Stomach (tissue), 4 donors: ENCODE measurements around the gene C2orf69.

Experiments
- CTCF ChIP-seq, 7 experiments: fragments of 450-650 bp in 4 of 7; fragments of 200-600 bp in 3 of 7; sonication (generic) in 3 of 7; IDR thresholded peaks; one replicate each; pipeline ENCODE4 v1.5.1; 2016 to 2019; ENCODE audit warnings: antibody characterized with exemption in 7 of 7, control low read depth in 2 of 7, mild to moderate bottlenecking in 1 of 7
- EP300 ChIP-seq: sonication (generic); formaldehyde crosslinking; IDR thresholded peaks from one replicate; pipeline ENCODE4 v1.6.1; 2017; ENCODE audit warnings: antibody characterized with exemption
- POLR2AphosphoS5 ChIP-seq, 3 donors: sonication (generic); formaldehyde crosslinking; IDR thresholded peaks; one replicate each; pipeline ENCODE4 v1.6.1; 2016; ENCODE audit warnings: antibody characterized with exemption in 3 of 3

DNA sequence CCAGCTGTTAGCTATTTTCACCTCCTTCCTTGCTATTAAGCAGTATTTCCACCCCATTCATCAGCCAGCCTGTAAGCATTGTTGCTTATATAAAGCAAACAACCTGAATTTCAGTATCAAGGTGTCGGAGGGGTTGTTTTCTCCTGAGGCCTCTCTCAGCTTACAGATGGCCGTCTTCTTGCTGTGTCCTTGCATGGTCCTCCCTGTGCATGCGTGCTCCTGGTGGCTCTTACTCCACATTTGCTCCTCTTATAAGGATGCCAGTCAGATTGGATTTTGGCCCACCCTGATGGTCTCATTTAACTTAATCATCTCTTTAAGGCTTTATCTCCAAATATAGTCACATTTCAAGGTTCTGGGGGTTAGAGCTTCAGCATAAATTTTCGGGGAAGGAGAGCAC is 46.9 kb downstream of the C2orf69 start:
- no peak for TF ChIP-seq POLR2AphosphoS5 (IDR thresholded peaks at IDR 0.05)
- no peak for TF ChIP-seq CTCF (IDR thresholded peaks at IDR 0.05)
- no peak for TF ChIP-seq EP300
